Astrocyte (in vitro differentiated cells and primary cell): ENCODE data around the gene RTL10.

ENCODE experiments used
- CTCF ChIP-seq: IDR thresholded peaks from 2 replicates; pipeline ENCODE4 v1.5.1; 2011; ENCODE audit warnings: low read depth, mild to moderate bottlenecking, inconsistent platforms, low read length, moderate library complexity; ENCODE audit not compliant: insufficient read depth
- EZH2 ChIP-seq: IDR thresholded peaks from 2 replicates; pipeline ENCODE4 v1.6.1; 2012; ENCODE audit warnings: mild to moderate bottlenecking, low read length, inconsistent platforms; ENCODE audit not compliant: insufficient read depth

- TF ChIP-seq CTCF (no peak), EZH2 (no peak)
These were observed 13.7 kb upstream of the RTL10 start for GRCh38 chr22:19868333-19868732.
